Cardiac fibroblast (primary cell): ENCODE measurements around the gene E2F2.

Experiments
- DNase-seq, 2 donors: peaks; one replicate each; pipeline versions ENCODE4 v3.0.0 to v3.0.0-alpha.2; 2010; ENCODE audit warnings: low read depth in 2 of 2
- H3K4me3 ChIP-seq, 2 donors: replicated peaks in 1 of 2; 1 replicate in 1 of 2; 2 replicates in 1 of 2; pipeline ENCODE4 v1.5.1; 2011; ENCODE audit warnings: low read depth in 2 of 2, low read length in 2 of 2, mild to moderate bottlenecking in 2 of 2, moderate library complexity in 1 of 2
- TF ChIP-seq, protein P1 (sequence below): IDR thresholded peaks from one replicate; pipeline ENCODE4 v1.5.1; 2011; ENCODE audit warnings: low read depth, mild to moderate bottlenecking, low read length, inconsistent platforms

E2F2 gene

DNA sequence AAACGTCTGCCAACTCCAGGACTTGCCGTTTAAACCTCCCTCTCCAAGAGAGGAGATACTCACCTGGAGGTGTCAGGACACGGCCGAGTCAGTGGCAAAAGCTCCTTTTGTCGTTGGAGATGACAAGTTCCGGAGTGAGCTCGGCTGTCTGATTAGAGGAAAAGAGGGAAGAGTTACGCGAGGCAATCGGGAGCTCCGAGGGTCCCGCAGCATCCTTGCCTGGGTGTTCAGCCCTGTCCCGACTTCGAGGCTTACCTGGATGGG lies 27.8 kb upstream of the E2F2 start:
- peak overlapping the region; percentile 93 to 99 for H3K4me3 ChIP-seq
- no peak for DNase-seq
- TF ChIP-seq, protein P1, sequence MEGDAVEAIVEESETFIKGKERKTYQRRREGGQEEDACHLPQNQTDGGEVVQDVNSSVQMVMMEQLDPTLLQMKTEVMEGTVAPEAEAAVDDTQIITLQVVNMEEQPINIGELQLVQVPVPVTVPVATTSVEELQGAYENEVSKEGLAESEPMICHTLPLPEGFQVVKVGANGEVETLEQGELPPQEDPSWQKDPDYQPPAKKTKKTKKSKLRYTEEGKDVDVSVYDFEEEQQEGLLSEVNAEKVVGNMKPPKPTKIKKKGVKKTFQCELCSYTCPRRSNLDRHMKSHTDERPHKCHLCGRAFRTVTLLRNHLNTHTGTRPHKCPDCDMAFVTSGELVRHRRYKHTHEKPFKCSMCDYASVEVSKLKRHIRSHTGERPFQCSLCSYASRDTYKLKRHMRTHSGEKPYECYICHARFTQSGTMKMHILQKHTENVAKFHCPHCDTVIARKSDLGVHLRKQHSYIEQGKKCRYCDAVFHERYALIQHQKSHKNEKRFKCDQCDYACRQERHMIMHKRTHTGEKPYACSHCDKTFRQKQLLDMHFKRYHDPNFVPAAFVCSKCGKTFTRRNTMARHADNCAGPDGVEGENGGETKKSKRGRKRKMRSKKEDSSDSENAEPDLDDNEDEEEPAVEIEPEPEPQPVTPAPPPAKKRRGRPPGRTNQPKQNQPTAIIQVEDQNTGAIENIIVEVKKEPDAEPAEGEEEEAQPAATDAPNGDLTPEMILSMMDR, result no peak

DNA sequence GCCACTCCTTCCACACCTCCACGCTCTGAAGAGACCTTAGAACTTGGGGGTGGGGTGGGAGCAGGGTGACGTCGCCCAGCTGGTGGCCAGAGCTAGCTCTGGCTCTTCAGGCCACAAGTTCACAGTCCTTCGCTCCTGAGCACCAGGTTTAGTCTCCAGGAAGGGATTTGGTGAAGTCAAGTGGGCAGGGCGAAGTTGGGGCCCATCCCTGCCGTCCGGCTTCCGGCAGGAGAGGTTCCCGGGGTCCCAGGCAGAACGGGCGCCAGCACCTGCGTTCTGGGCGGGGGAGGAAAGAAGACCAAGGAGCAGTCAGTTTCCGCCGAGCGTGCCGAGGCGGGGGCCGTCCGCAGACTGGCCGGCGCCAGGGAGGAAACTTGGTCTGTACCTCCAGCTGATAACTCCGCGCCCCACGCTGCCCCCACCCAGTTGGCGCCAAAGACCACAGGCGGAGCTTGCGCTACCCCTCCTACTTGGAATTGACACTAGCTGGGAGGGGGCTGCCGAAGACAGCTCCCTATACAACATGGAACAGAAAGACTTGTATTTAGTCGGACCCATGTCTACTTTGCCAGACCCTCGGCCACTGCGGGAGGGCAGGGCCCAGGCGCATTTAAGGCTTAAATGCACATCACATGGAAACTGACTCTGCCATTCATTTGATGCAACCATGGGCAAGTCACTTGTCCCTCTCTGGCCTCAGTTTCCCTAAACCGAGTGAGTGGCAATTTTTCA lies 27.3 kb upstream of the E2F2 start:
- peak overlapping the region; percentile 93 to 99 for H3K4me3 ChIP-seq
- DNase-seq, result peak; percentile 66 to 77
- TF ChIP-seq, protein P1, result no peak

DNA sequence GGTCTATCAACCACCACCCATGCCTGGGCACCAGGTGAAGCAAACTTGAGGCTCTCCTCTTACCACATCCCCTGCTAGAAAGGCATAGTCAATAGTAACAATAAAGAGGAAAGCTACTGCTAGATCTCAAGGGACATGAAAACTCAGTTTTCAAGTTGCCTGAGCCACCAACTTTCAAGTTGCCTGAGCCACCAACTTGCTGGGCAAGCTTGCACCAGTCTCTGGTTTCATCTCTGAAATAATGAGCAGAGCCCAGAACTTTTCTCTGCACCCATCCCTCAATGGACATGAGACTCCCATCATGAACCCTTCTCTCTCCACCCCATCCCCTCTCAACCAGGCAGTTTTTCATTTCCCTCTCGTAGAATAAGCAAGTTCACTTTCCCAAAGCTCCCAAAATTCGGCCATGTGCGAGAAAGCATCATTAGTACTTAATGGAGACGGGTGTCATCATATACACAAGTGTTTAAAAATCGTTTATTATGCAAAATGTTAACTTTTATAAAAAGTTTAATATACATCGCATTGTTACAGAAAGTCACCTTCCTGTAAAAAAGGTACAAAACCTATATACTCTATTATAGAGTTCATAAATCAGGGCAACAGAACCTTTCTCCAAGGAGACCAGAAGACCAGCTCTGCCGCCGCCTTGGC lies 26.6 kb upstream of the E2F2 start:
- peak overlapping the region; percentile 93 to 99 for H3K4me3 ChIP-seq
- DNase-seq, result peak; percentile 43 to 44
- TF ChIP-seq, protein P1, result no peak

DNA sequence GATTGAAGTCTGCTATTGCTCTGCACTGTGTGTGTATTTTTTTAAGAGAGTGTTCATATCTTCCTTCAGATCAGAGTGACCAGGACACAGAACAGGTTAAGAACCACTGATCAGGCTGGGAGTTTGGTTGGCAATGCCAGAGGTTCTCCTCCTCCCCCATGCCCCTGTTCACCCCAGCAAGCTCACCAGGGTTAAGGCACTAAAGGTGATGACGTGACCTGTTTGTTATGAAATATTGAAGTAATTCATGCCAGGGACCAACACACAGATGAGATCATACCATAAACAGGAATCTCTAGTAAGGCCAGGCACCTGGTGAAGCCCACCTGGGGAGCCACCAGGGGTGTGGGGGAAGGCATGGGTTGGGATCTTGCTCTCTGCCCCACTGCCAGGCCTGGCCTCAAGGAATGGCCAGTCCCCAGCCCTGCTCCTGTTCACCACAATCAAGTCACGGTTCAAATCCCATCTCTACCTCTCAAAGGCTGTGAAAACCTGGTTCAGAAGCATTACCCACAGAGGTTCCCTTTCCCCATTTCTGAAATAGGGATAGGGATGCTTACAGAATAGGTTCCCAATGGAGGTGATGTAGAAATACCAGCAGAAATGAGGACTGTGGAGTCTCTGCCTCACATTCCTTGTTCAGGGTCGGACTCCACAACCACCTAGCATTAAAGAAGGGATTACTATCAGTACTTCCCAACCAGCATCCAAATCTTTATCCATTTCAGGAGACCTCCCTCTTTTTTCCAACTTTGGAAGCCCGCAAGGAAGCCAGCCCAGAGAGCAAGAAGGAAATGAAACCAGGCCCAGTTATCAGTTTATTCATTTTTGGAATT lies 25.8 kb upstream of the E2F2 start:
- H3K4me3 ChIP-seq, result peak overlapping the region; percentile 93 to 99
- DNase-seq, result peak; percentile 86 to 87
- TF ChIP-seq, protein P1, result no peak

DNA sequence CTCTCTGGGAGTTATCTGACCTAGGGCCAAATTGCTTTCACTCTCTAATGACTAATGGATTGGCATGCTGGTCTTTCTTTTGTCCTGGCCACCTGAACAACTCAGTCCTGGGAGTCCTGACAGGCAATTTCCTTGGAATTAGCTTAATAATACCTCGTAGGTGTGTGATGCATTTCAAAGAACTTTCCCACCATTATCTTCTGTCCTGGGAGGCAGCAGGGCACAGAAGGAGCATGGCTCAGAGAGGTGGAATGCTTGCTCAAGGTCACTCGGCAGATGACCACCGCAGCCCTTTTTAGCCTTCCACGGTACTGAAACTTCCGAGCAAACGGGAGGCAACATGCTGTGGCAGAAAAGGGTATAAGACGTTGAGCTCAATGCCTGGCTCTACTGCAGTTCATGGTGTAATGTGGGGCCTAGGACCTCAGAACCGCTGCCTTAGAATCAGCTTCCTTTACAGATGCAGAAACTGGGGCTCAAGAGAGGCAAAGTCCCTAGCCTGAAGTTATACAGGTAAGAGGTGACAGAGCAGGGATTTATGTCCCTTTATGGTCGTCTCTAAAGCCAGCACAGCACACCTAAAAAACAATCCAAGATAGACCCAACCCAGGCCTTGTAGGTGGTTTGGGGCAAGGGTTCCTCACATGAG lies 25.1 kb upstream of the E2F2 start:
- DNase-seq, result peak; percentile 85 to 90
- TF ChIP-seq, protein P1, result no peak

DNA sequence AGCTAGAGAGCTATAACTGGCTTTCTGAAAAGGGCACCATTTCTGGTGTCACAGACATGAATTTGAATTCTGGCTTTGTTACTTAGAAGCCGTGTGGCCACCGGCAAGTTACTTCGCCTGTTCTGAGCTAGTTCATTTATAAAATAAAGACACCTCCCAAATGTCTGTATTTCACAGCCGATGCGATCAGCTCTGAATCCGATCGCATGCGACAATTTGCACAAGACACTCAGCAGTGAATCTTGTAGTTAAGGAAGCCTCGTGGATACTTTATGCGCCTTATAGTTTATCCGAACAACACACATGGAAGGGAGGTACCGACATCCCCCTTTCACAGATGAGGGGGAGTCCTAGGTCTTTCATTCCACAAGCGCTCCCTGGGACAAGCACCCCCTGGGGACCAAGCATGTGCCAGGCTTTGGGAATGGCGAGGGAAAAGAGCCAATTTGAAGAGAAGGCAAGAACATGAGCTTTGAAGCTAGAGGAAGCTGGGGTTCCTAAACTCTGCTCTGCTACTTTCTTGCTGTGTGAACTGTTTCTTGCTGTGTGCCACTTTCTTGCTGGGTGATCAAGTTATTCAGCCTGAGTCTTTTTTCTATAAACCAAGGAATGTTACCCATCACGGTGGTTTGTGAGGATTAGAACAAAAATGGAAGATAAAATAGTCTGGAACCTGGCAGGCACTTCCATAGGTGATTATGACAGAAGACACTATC lies 24.4 kb upstream of the E2F2 start:
- peak overlapping the region; percentile 21 to 49 for H3K4me3 ChIP-seq
- TF ChIP-seq, protein P1, result no peak
- DNase-seq, result peak; percentile 72 to 79

More for the DNA sequence above, 25.1 kb upstream of the E2F2 start:
- peak overlapping the region in 1 of 2 donors; percentile 12 for H3K4me3 ChIP-seq
